Panc1 (cell line): Measurements from ENCODE around the gene LAMP5.

Source experiments
- CTCF ChIP-seq: fragments of 450-650 bp; IDR thresholded peaks from 2 replicates; pipeline ENCODE4 v1.5.1; 2017; ENCODE audit warnings: mild to moderate bottlenecking
- POLR2AphosphoS5 ChIP-seq: IDR thresholded peaks from 2 replicates; pipeline ENCODE4 v1.6.1; 2012; ENCODE audit warnings: mild to moderate bottlenecking, low read depth, low read length, moderate library complexity

- TF ChIP-seq CTCF (no peak), POLR2AphosphoS5 (no peak)
Measured at GRCh38 chr20:9518576-9519175, 4.3 kb downstream of the LAMP5 start.
